K562 (cell line): ENCODE measurements around the gene GPRC5B. TPM values are rescaled to one million over a fixed set of nuclear protein-coding genes. Genes with fewer than 3 reads are reported as not detected.

Experiments
- ATAC-seq: fragments of 200-7000 bp; cut with Tn5 transposase; 3 replicates; pipeline ENCODE4 v1.9.1; 2020; ENCODE audit warnings: moderate library complexity
- BruUV-seq: library from RNA; stranded (reverse); fragments of 400-500 nt; replicated peaks from 2 replicates; lab custom pipeline; 2021; lab: Mats Ljungman, UMichigan
- CTCF ChIA-PET: fragments of 300-600 bp; formaldehyde crosslinking; extraction: SDS; loops from one replicate; lab custom pipeline; 2021; ENCODE audit warnings: low intra/inter-chr PET ratio; lab: Yijun Ruan, JAX
- POLR2A ChIA-PET: fragments of 300-600, 350-650 bp; sonication (Branson Sonifier 250); formaldehyde crosslinking; extraction: SDS; loops from one replicate; lab custom pipeline; 2021; ENCODE audit warnings: antibody characterized with exemption, inconsistent platforms; lab: Yijun Ruan, JAX
- DNase-seq, 4 experiments: peaks; one replicate each; pipeline versions ENCODE4 v3.0.0 to v3.0.0-alpha.2; 2011 to 2018; ENCODE audit warnings: low spot score in 3 of 4, mixed read lengths in 3 of 4; ENCODE audit errors: extremely low read depth in 1 of 4
- FAIRE-seq: peaks from 2 replicates; lab custom pipeline; 2011; peaks lifted over from hg19 to GRCh38; lab: Jason Lieb, UNC
- H2AFZ ChIP-seq: 2 replicates; pipeline ENCODE4 v1.6.0; 2011; ENCODE audit warnings: low read depth, low read length, control low read depth, inconsistent platforms
- H3K27ac ChIP-seq: fragments of 200-600 bp; 3 replicates; pipeline ENCODE4 v1.8.0; 2011; ENCODE audit warnings: low read depth, mild to moderate bottlenecking, control low read depth, inconsistent platforms, low read length, moderate library complexity, mixed read lengths; ENCODE audit errors: extremely low read depth
- H3K27me3 ChIP-seq, 2 experiments: fragments of 300-600 bp in 1 of 2; 2 replicates in 1 of 2; 3 replicates in 1 of 2; pipeline versions ENCODE4 v1.6.0 to v1.8.0; 2011; ENCODE audit warnings: inconsistent platforms in 2 of 2, low read length in 2 of 2, mild to moderate bottlenecking in 1 of 2, mixed read lengths in 1 of 2, moderate library complexity in 1 of 2; ENCODE audit not compliant: control insufficient read depth in 2 of 2, insufficient read depth in 2 of 2
- H3K36me3 ChIP-seq: fragments of 300-600 bp; 3 replicates; pipeline ENCODE4 v1.8.0; 2011; ENCODE audit warnings: mild to moderate bottlenecking, low read length, inconsistent platforms; ENCODE audit not compliant: control insufficient read depth, insufficient read depth
- H3K4me1 ChIP-seq, 2 experiments: fragments of 200-600 bp in 1 of 2; replicated peaks in 1 of 2; 2 replicates in 1 of 2; 3 replicates in 1 of 2; pipeline versions ENCODE4 v1.5.1 to v1.8.0; 2011; ENCODE audit warnings: inconsistent platforms in 2 of 2, low read length in 2 of 2, mild to moderate bottlenecking in 1 of 2, mixed read lengths in 1 of 2, moderate library complexity in 1 of 2; ENCODE audit not compliant: control insufficient read depth in 2 of 2, insufficient read depth in 2 of 2
- H3K4me2 ChIP-seq: 2 replicates; pipeline ENCODE4 v1.6.1; 2011; ENCODE audit warnings: low read length, control low read depth, inconsistent platforms, mixed read lengths; ENCODE audit not compliant: insufficient read depth
- H3K4me3 ChIP-seq: fragments of 200-600 bp; sonication (generic), shearing (Covaris generic); 2 replicates; pipeline ENCODE4 v1.5.1; 2016; ENCODE audit warnings: control low read depth, inconsistent platforms
- H3K79me2 ChIP-seq: fragments of 200-600 bp; 3 replicates; pipeline ENCODE4 v1.8.0; 2011; ENCODE audit warnings: low read length, inconsistent platforms; ENCODE audit not compliant: control insufficient read depth, insufficient read depth
- H3K9ac ChIP-seq, 2 experiments: 2 replicates each; pipeline versions ENCODE4 v1.6.0 to v1.6.1; 2011; ENCODE audit warnings: low read depth in 2 of 2, low read length in 2 of 2, control low read depth in 1 of 2, inconsistent platforms in 1 of 2, mild to moderate bottlenecking in 1 of 2, mixed read lengths in 1 of 2; ENCODE audit not compliant: insufficient read depth in 1 of 2
- H3K9me1 ChIP-seq: one replicate; pipeline ENCODE4 v1.6.0; 2011; ENCODE audit warnings: inconsistent platforms, mild to moderate bottlenecking, low read length, moderate library complexity; ENCODE audit not compliant: control insufficient read depth, insufficient read depth
- H3K9me3 ChIP-seq: replicated peaks from 2 replicates; pipeline ENCODE4 v1.5.1; 2011; ENCODE audit warnings: low read depth, low read length, inconsistent platforms; ENCODE audit not compliant: control insufficient read depth, insufficient read depth
- H4K20me1 ChIP-seq: replicated peaks from 2 replicates; pipeline ENCODE4 v1.6.1; 2011; ENCODE audit warnings: low read length, inconsistent platforms, mixed read lengths; ENCODE audit not compliant: control insufficient read depth, insufficient read depth
- CBFA2T3 ChIP-seq: fragments of 450-650 bp; IDR thresholded peaks from 2 replicates; pipeline ENCODE4 v1.6.1; 2017
- KLF1 ChIP-seq: fragments of 450-650 bp; IDR thresholded peaks from 2 replicates; pipeline ENCODE4 v1.6.1; 2016; ENCODE audit warnings: missing genetic modification characterization, missing compliant biosample characterization
- PCBP1 ChIP-seq: fragments of 200-400 bp; formaldehyde crosslinking; IDR thresholded peaks from 2 replicates; pipeline ENCODE4 v1.6.1; 2018; ENCODE audit warnings: mild to moderate bottlenecking, low read depth, low read length; ENCODE audit not compliant: poor library complexity, severe bottlenecking
- RFX1 ChIP-seq: fragments of 450-650 bp; IDR thresholded peaks from 2 replicates; pipeline ENCODE4 v1.6.1; 2016; ENCODE audit warnings: mild to moderate bottlenecking, moderate library complexity
- SMAD3 ChIP-seq: fragments of 450-650 bp; formaldehyde crosslinking; conservative IDR thresholded peaks from 2 replicates; pipeline ENCODE4 v1.4.0; 2020; ENCODE audit warnings: mild to moderate bottlenecking
- STAT5B ChIP-seq: fragments of 250-450 bp; sonication (Bioruptor Pico); IDR thresholded peaks from 2 replicates; pipeline ENCODE4 v1.8.0; 2021; ENCODE audit warnings: mild to moderate bottlenecking, inconsistent platforms
- TCF7 ChIP-seq: sonication (generic); IDR thresholded peaks from 2 replicates; pipeline ENCODE4 v1.6.1; 2016; ENCODE audit warnings: antibody characterized with exemption, borderline replicate concordance
- WGBS: fragments of 100-300 bp; shearing (Covaris generic); methylation state at CpG from one replicate; pipeline ENCODE4 v1.1.6; 2016; ENCODE audit warnings: low coverage, mixed read lengths; ENCODE audit not compliant: insufficient coverage; ENCODE audit errors: missing lambda C conversion rate; 5-methylcytosine and 5-hydroxymethylcytosine counted together
- in situ Hi-C: fragments of 300-500 bp; cut with MboI; formaldehyde crosslinking; loops from 4 replicates; pipeline ENCODE4 v1.15.0; 2018; ENCODE audit warnings: inconsistent platforms, mixed read lengths
- intact Hi-C: fragments of 100-400 bp; cut with micrococcal nuclease; formaldehyde crosslinking; loops from 2 replicates; pipeline ENCODE4 v1.14.2; 2022
- polyA plus RNA-seq, 8 experiments: library from polyadenylated mRNA; depleted of rRNA in 4 of 8; stranded (reverse) in 5 of 8; unstranded in 3 of 8; fragments of >200 nt; fragmentation: Nextera tagmentation in 2 of 8; fragmentation: Illumina TruSeq in 1 of 8; extraction: Ambion mirVana in 2 of 8; extraction: Trizol in 1 of 8; gene quantifications; 2 replicates each; pipeline versions ENCODE4 v1.2.1 to v1.2.3, GENCODE V29; 2011 to 2014; ENCODE audit warnings: inconsistent platforms in 1 of 8, missing spikeins in 1 of 8
- total RNA-seq, 7 experiments: library from RNA; depleted of rRNA in 6 of 7; stranded (reverse); fragments of >200 nt in 6 of 7; fragmentation: Illumina TruSeq in 2 of 7; extraction: Trizol in 2 of 7; gene quantifications; 2 replicates each; pipeline versions ENCODE4 v1.2.1 to v1.2.3, GENCODE V29; 2011 to 2021; ENCODE audit warnings: low replicate concordance in 1 of 7
- TF ChIP-seq, protein P1 (sequence below): sonication (generic); formaldehyde crosslinking; IDR thresholded peaks from 2 replicates; pipeline ENCODE4 v1.8.0; 2022; ENCODE audit warnings: mild to moderate bottlenecking, low read depth, missing genetic modification reagents
- TF ChIP-seq, protein P2 (sequence below): sonication (generic); formaldehyde crosslinking; IDR thresholded peaks from 2 replicates; pipeline ENCODE4 v1.8.1; 2022; ENCODE audit warnings: missing genetic modification reagents
- TF ChIP-seq, protein P3 (sequence below), 2 experiments: IDR thresholded peaks; 2 replicates each; pipeline ENCODE4 v1.6.1; 2012; ENCODE audit warnings: improper control_type of control experiment in 2 of 2, low read depth in 2 of 2, low read length in 2 of 2, borderline replicate concordance in 1 of 2
- TF ChIP-seq, protein P4 (sequence below): sonication (generic); formaldehyde crosslinking; IDR thresholded peaks from 2 replicates; pipeline ENCODE4 v1.9.0; 2022; ENCODE audit warnings: mild to moderate bottlenecking, missing genetic modification reagents

Gene GPRC5B
- total and polyA plus RNA-seq, 9 of the 15 experiments (the other 6 are each of a cell fraction or from before 2014, with no cell fraction given): 0.65 to 5.5 (median 1.3) TPM

DNA sequence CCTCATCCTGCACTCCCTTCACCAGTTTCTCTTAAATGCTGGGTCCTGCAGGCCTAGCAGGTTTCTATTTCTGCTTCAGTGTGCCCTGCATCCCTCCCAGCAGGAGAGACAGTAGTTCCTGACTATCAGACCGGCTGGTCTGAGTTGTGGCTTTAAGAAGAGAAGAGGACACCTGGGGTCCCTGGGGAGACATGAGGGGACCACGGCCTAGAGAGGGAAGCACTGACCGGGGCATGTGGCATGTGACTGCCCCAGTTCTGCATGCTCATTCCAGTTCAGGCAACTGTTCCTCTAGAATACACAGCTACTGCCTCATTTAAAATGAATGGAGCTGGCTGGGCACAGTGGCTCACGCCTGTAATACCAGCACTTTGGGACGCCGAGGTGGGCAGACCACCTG is 61.3 kb downstream of the GPRC5B start:
- in situ Hi-C loops (no loop called here), intact Hi-C loops (no loop called here)
- DNase-seq: no peak
- no peak for TF ChIP-seq RFX1
- TF ChIP-seq KLF1 (tag): no peak
- TF ChIP-seq, protein P1, sequence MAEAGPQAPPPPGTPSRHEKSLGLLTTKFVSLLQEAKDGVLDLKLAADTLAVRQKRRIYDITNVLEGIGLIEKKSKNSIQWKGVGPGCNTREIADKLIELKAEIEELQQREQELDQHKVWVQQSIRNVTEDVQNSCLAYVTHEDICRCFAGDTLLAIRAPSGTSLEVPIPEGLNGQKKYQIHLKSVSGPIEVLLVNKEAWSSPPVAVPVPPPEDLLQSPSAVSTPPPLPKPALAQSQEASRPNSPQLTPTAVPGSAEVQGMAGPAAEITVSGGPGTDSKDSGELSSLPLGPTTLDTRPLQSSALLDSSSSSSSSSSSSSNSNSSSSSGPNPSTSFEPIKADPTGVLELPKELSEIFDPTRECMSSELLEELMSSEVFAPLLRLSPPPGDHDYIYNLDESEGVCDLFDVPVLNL (CRISPR knock-in tag): no peak
- no peak for TF ChIP-seq PCBP1
- TF ChIP-seq, protein P2, sequence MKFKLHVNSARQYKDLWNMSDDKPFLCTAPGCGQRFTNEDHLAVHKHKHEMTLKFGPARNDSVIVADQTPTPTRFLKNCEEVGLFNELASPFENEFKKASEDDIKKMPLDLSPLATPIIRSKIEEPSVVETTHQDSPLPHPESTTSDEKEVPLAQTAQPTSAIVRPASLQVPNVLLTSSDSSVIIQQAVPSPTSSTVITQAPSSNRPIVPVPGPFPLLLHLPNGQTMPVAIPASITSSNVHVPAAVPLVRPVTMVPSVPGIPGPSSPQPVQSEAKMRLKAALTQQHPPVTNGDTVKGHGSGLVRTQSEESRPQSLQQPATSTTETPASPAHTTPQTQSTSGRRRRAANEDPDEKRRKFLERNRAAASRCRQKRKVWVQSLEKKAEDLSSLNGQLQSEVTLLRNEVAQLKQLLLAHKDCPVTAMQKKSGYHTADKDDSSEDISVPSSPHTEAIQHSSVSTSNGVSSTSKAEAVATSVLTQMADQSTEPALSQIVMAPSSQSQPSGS (CRISPR knock-in tag): no peak
- no peak for TF ChIP-seq STAT5B (CRISPR knock-in tag)
- no peak for TF ChIP-seq TCF7
- TF ChIP-seq, protein P3, sequence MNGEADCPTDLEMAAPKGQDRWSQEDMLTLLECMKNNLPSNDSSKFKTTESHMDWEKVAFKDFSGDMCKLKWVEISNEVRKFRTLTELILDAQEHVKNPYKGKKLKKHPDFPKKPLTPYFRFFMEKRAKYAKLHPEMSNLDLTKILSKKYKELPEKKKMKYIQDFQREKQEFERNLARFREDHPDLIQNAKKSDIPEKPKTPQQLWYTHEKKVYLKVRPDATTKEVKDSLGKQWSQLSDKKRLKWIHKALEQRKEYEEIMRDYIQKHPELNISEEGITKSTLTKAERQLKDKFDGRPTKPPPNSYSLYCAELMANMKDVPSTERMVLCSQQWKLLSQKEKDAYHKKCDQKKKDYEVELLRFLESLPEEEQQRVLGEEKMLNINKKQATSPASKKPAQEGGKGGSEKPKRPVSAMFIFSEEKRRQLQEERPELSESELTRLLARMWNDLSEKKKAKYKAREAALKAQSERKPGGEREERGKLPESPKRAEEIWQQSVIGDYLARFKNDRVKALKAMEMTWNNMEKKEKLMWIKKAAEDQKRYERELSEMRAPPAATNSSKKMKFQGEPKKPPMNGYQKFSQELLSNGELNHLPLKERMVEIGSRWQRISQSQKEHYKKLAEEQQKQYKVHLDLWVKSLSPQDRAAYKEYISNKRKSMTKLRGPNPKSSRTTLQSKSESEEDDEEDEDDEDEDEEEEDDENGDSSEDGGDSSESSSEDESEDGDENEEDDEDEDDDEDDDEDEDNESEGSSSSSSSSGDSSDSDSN (IDR thresholded peaks at IDR 0.05; ENCODE audit: borderline replicate concordance in 1 of 2, low read depth in 2 of 2, low read length in 2 of 2): no peak
- no peak for TF ChIP-seq CBFA2T3
- TF ChIP-seq, protein P4, sequence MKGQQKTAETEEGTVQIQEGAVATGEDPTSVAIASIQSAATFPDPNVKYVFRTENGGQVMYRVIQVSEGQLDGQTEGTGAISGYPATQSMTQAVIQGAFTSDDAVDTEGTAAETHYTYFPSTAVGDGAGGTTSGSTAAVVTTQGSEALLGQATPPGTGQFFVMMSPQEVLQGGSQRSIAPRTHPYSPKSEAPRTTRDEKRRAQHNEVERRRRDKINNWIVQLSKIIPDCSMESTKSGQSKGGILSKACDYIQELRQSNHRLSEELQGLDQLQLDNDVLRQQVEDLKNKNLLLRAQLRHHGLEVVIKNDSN (CRISPR knock-in tag): no peak
- no peak for TF ChIP-seq SMAD3 (CRISPR knock-in tag)
- no TSS peak for BruUV-seq
- 24% methylated on average over 6 of the region's 6 CpGs for WGBS
- Histone ChIP-seq H3K9me3 (no peaks in the 10 kb centered on the region), H3K27me3 (no peaks in the 10 kb centered on the region), H3K4me2 (no peak overlapping the region), H3K36me3 (no peaks in the 10 kb centered on the region), H3K9ac (no peak overlapping the region), H3K27ac (no peak overlapping the region), H3K9me1 (no peaks in the 10 kb centered on the region), H3K79me2 (no peaks in the 10 kb centered on the region), H4K20me1 (no peaks in the 10 kb centered on the region), H3K4me1 (0 out of 5 replicates have a peak, but pooled peaks cover 0 to under 1% of the 10 kb centered on the region in 2 experiments), H2AFZ (no peak overlapping the region), H3K4me3 (no peak overlapping the region)
- no peak for FAIRE-seq
- ChIA-PET POLR2A (no interaction called here), CTCF (no interaction called here)
- no peak for ATAC-seq
